ENCODE data around the gene ZNF468.
"Not testable (repeated sequence)": the region's sequence is repeated elsewhere in the genome, so short reads cannot be mapped to it uniquely, and the experiment has no call there.

ZNF468 gene

DNA sequence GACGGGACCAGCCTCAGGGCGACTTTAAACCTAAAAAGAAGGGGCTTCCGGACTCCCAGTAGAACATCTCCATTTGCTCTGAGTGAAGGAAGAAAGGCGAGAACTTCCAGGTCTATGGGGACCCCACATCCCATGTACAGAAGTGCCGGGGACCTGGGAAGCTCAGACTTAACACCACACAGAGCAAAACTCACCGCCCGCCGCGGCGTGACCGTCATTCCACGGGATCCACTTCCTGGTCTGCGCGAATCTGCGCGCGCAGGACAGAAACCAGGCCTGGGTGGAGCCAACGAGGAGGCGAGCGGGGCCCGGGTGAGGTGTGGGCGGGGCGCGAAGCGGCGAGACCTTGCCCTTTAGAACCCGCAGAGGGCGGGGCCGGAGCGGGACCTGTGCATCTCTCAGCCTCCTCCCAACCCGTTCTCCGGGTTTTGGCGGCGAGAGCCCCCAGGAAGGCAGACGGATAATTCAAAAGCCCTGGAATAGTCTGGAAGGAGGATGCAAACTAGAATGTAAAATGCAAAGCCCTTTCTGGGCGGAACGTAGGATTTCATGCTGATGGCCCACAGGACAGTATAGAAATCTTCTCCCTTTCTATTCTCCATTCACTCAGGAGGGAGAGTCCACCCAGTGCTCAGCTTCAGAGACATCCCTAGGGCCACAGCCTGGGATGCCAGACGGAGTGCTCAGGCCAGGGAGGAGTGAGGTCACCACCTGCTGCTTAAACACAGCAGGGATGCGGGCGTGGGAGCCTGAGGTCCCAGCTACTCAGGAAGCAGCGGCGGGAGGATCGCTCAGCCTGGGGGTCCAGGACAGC, at the start of gene ZNF468:
ZNF468 (minus strand) TSS at position 242 of the 814 bp plus-strand sequence. CDS start 3,347 bp downstream, outside the sequence.
- H3K36me3 ChIP-seq; H3K27me3 ChIP-seq (ENCODE audit: insufficient read depth, low read depth, severe bottlenecking); H3K9me3 ChIP-seq (ENCODE audit: severe bottlenecking): not testable (repeated sequence)
- Histone ChIP-seq H3K27ac (peak within 1 kb of the TSS; percentile 69), H3K4me3 (ENCODE audit: low read depth, low read length) (peak within 1 kb of the TSS; percentile 90)
- DNase-seq: peak; percentile 82

DNA sequence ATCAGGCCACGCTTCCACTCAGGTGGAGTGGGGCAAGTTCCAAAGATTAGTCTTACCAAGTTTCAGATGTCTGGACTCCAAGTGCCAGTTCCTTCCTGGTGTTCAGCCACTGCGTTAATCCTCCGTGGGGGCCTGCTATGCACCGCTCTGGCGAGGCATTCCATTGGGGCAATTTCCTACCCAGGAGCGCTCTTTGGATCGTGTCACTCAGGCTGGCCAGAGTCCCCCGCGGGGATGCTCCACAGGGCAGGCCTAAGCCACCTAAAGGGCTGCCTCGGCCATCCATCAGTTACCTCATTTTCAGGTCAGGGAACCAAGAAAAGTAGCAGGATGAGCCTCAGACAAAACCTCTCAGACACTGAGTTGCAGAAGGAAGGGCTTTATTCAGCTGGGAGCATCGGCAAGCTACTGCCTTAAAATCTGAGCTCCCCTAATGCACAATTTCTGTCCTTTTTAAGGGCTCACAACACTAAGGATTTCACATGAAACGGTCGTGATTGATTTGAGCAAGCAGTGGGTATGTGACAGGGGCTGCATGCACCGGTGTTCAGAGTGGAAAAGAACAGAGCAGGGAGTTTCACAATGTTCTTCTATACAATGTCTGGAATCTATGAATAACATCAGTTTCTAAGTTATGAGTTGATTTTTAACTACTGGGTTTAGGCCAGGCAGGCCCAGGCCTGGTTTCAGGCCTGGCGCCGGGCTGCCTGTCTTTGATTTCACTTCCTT, 46.8 kb upstream of the ZNF468 start:
- not testable (repeated sequence) for H3K27ac ChIP-seq; DNase-seq; H3K9me3 ChIP-seq (ENCODE audit: severe bottlenecking); H3K4me3 ChIP-seq (ENCODE audit: low read depth, low read length); H3K27me3 ChIP-seq (ENCODE audit: insufficient read depth, low read depth, severe bottlenecking)
- peaks cover 22% of the 10 kb centered on the region for H3K36me3 ChIP-seq

DNA sequence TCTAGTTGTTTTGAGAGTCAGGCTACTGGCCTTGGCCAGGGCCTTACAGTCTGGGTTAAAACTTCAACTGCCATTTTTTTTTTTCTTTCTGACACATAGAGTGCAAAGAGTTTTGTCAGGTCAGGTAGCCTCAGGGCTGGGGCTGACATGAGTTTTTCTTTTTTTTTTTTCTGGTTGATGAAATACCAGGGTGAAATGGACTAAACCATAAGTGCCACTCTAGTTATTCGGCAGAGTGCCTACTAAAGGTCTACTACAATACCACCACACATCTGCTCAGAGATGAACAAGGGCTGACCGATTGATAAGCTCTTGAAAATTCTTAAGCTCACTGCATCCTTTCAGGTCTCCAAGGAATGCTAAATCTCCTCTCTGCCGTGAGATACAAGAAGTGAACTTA, 44.4 kb upstream of the ZNF468 start:
- Histone ChIP-seq H3K27me3 (ENCODE audit: insufficient read depth, low read depth, severe bottlenecking) (no peaks in the 10 kb centered on the region), H3K4me3 (ENCODE audit: low read depth, low read length) (no peak overlapping the region), H3K27ac (no peak overlapping the region), H3K9me3 (ENCODE audit: severe bottlenecking) (no peaks in the 10 kb centered on the region), H3K36me3 (peaks cover 11% of the 10 kb centered on the region)
- TF ChIP-seq, protein P1, sequence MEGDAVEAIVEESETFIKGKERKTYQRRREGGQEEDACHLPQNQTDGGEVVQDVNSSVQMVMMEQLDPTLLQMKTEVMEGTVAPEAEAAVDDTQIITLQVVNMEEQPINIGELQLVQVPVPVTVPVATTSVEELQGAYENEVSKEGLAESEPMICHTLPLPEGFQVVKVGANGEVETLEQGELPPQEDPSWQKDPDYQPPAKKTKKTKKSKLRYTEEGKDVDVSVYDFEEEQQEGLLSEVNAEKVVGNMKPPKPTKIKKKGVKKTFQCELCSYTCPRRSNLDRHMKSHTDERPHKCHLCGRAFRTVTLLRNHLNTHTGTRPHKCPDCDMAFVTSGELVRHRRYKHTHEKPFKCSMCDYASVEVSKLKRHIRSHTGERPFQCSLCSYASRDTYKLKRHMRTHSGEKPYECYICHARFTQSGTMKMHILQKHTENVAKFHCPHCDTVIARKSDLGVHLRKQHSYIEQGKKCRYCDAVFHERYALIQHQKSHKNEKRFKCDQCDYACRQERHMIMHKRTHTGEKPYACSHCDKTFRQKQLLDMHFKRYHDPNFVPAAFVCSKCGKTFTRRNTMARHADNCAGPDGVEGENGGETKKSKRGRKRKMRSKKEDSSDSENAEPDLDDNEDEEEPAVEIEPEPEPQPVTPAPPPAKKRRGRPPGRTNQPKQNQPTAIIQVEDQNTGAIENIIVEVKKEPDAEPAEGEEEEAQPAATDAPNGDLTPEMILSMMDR (IDR thresholded peaks at IDR 0.05; ENCODE audit: low read depth, low read length): no peak
- DNase-seq: no peak

DNA sequence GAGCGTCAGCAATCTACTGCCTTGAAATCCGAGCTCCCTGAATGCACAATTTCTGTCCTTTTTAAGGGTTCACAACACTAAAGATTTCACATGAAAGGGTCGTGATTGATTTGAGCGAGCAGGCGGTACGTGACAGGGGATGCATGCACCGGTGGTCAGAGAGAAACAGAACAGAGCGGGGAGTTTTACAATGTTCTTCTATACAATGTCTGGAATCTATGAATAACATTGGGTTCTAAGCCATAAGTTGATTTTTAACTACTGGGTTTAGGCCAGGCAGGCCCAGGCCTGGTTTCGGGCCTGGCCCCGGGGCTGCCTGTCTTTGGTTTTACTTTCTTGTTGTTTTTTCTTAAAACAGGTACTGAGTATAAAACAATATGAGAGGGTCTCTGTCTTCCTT, 41.2 kb upstream of the ZNF468 start:
- H3K27me3 ChIP-seq (ENCODE audit: insufficient read depth, low read depth, severe bottlenecking); H3K4me3 ChIP-seq (ENCODE audit: low read depth, low read length); H3K9me3 ChIP-seq (ENCODE audit: severe bottlenecking); DNase-seq; H3K27ac ChIP-seq: not testable (repeated sequence)
- H3K36me3 ChIP-seq: peaks cover 10% of the 10 kb centered on the region

DNA sequence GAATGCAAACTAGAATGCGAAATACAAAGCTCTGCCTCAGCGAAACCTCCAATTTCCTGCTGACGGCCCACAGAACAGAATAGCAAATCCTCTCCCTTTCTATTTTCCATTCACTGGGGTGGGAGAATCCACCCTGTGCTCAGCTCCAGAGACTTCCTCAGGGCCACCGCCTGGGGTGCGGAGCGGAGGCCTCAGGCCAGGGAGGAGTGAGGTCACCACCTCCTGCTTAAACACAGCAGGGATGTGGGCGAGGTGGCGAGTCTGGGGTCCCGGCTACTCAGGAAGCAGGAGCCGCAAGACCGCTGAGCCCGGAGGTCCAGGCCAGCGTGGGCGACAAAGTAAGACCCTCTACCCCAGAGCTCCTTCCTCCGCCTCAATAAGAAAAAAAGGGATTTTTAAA, 40.7 kb upstream of the ZNF468 start:
- DNase-seq: no peak
- no peak overlapping the region for H3K4me3 ChIP-seq (ENCODE audit: low read depth, low read length)
- no peaks in the 10 kb centered on the region for H3K27me3 ChIP-seq (ENCODE audit: insufficient read depth, low read depth, severe bottlenecking)
- 0 out of 2 replicates have a peak overlapping the region, but pooled peaks have one; percentile 36 for H3K27ac ChIP-seq
- TF ChIP-seq, protein P1 (IDR thresholded peaks at IDR 0.05; ENCODE audit: low read depth, low read length): no peak
- H3K9me3 ChIP-seq (ENCODE audit: severe bottlenecking): no peaks in the 10 kb centered on the region
- peaks cover 15% of the 10 kb centered on the region for H3K36me3 ChIP-seq

DNA sequence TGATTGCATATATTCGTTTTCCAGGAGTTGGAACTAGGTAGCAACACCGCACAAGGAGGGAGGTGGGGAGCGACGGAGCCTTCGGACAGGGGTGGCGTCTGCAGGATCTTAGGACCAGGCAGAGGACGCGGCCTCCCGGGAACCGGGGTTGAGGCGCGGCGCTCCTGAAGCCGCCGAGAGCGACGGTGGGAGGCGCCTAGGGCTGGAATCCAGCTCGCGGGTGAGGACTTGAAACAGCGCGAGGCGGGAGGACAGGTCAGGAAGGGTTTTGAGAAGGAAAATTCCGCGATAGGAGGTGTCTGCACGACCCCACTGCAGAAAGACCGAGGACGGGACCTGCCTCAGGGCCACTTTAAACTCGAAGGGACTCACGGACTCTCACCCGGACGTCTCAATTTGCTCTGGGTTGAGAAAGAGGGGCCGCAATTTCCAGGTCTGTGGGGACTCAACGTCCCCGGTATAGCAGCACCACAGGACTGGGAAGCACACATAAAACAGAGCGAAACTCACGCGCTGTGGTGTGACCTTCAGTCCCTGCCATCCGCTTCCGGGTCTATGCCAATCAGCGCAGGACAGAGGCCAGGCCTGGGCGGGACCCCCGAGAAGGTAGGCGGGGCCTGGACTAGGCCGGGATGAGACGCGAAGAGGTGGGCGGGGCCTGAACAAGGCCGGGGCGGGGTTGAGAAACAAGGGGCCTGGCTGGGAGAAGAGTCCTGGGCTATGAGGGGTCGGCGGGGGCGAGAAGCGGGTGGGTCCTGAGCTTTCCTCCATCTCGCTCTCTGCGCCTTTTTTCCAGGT, 39.9 kb upstream of the ZNF468 start, which contains the start of gene ZNF320:
ZNF320 (minus strand) TSS at position 498 of the 798 bp plus-strand sequence. CDS start 7,380 bp downstream, outside the sequence.
- DNase-seq: peak; percentile 96
- H3K27ac ChIP-seq: peak within 1 kb of the TSS; percentile 83
- H3K4me3 ChIP-seq (ENCODE audit: low read depth, low read length): peak within 1 kb of the TSS; percentile 98
- H3K9me3 ChIP-seq (ENCODE audit: severe bottlenecking): no peaks in the 10 kb centered on the region
- TF ChIP-seq, protein P1 (IDR thresholded peaks at IDR 0.05; ENCODE audit: low read depth, low read length): no peak
- no peaks in the 10 kb centered on the region for H3K27me3 ChIP-seq (ENCODE audit: insufficient read depth, low read depth, severe bottlenecking)
- H3K36me3 ChIP-seq: peaks cover 16% of the 10 kb centered on the region

Measured in WERI-Rb-1 (cell line).